HG03565 (cell line): ENCODE data around the gene NFKB2.
A peak's percentile ranks its signal among the peaks of the same experiment; 100 is the strongest.

Experiments
- ATAC-seq: cut with Tn5 transposase; IDR thresholded peaks from one replicate; pipeline ENCODE4 v1.9.1; 2021; ENCODE audit warnings: mild to moderate bottlenecking, moderate library complexity; ENCODE audit not compliant: unreplicated experiment

Gene NFKB2

DNA sequence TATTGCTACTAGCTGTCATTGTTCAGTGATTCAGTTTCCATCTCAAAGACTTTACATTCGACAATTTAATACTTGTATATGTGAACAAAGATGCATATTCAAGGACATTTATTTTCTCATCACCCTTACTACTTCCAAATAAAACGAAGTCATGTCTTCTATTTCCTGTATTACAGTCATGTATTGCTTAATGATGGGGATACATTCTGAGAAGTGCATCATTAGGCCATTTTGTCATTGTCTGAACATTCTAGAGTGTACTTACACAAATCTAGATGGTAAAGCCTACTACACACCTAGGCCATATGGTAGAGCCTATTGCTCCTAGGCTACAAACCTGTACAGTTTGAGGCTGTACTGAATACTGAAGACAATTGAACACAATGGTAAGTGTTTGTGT, 49.3 kb downstream of the NFKB2 start:
- ATAC-seq = no peak

GRCh38 chr10:102449321-102450123, 54.0 kb downstream of the NFKB2 start:
- peak; percentile 35 for ATAC-seq

DNA sequence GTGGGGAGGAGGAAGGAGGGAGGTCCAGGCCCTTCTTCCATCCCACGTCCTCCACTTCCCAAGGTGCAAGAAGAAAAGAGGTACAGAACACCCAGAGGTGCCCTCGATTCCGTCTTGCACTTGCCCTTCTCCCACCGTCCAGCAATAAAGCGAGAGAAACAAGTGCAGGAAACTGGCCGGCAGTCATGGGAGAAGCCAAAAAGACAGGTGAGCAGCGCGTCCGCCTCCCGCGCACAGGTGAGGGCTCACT, 54.5 kb downstream of the NFKB2 start:
- ATAC-seq = no peak

GRCh38 chr10:102450374-102451104, 55.0 kb downstream of the NFKB2 start:
- peak; percentile 60 for ATAC-seq

GRCh38 chr10:102451105-102451969, 55.8 kb downstream of the NFKB2 start, which contains the start of gene C10orf95:
C10orf95 (minus strand) TSS chr10:102451543; CDS start chr10:102451093, 450 bp downstream.
- ATAC-seq = no peak
